ENCODE data around the gene EPS8L2. TPM values are rescaled to one million over a fixed set of nuclear protein-coding genes. Genes with fewer than 3 reads are reported as not detected.
"Not testable (repeated sequence)": the region's sequence is repeated elsewhere in the genome, so short reads cannot be mapped to it uniquely, and the experiment has no call there.

EPS8L2 gene
- total RNA-seq, 1 donor from 2014 or later, result 2.2 TPM

DNA sequence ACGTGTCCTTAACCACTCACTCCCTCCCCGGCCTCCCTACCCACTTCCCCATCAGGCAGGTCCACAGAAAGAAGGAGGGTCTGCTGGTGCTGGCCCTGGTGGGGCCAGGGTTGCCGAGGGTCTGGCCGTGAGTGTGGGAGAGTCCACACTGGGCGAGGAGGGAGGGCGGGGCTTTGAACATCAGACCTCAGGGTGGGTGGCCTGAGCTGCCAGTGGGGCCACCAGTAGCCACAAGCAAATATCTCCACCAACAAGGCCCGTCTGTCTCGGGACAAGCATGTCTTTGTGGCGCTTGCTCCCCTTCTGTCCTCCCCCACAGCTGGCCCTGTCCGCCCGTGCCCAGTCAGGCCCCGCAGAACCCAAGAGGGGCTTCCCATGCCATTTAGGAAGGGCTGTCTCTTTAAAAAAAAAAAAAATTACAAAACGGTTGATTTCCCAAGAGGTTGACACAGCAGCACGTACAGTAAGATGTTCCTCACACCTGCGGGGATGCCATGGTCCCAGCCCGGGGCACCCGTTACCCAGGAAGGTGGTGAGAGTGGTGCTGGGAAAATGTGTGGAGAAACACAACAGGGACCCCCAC lies 23.6 kb downstream of the EPS8L2 start:
- peaks cover 65% of the 10 kb centered on the region for H3K27me3 ChIP-seq (ENCODE audit: low read depth)
- H3K4me3 ChIP-seq, result no peak overlapping the region
- no peak overlapping the region for H3K27ac ChIP-seq (replicated peaks)
- peaks cover 26% of the 10 kb centered on the region for H3K4me1 ChIP-seq
- H3K36me3 ChIP-seq, result no peaks in the 10 kb centered on the region
- intact Hi-C loops (cut with micrococcal nuclease), result loop anchor here (10.0 kb wide), 1 partner anchor 65 kb away; no protein-coding TSS in a partner anchor
- H3K9me3 ChIP-seq (replicated peaks), result no peaks in the 10 kb centered on the region
- TF ChIP-seq, protein P1, sequence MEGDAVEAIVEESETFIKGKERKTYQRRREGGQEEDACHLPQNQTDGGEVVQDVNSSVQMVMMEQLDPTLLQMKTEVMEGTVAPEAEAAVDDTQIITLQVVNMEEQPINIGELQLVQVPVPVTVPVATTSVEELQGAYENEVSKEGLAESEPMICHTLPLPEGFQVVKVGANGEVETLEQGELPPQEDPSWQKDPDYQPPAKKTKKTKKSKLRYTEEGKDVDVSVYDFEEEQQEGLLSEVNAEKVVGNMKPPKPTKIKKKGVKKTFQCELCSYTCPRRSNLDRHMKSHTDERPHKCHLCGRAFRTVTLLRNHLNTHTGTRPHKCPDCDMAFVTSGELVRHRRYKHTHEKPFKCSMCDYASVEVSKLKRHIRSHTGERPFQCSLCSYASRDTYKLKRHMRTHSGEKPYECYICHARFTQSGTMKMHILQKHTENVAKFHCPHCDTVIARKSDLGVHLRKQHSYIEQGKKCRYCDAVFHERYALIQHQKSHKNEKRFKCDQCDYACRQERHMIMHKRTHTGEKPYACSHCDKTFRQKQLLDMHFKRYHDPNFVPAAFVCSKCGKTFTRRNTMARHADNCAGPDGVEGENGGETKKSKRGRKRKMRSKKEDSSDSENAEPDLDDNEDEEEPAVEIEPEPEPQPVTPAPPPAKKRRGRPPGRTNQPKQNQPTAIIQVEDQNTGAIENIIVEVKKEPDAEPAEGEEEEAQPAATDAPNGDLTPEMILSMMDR (IDR thresholded peaks at IDR 0.05; ENCODE audit: borderline replicate concordance), result no peak
- no peak for DNase-seq

DNA sequence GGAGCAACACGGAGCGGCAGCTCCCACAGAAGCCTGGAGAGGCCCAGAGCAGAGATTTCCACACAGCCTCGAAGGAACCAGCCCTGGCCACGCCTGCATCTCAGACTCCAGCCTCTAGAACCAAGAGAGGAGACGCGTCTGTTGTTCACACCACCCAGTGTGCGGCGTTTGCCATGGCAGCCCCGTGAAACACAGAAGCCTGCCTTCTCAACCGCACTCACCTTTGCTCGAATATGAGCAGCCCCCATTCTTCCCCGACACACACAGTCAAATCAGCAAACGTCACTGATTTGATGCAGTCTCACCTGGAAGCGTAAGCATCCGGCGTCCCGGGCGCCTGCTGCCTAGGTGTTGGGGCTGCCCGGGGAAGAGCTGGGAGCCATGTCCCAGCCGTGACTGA lies 27.0 kb downstream of the EPS8L2 start:
- no peak for DNase-seq
- no peaks in the 10 kb centered on the region for H3K9me3 ChIP-seq (replicated peaks)
- intact Hi-C loops (cut with micrococcal nuclease), result no loop called here
- H3K4me3 ChIP-seq, result no peak overlapping the region
- H3K27me3 ChIP-seq (ENCODE audit: low read depth), result peaks cover 31% of the 10 kb centered on the region
- no peak overlapping the region for H3K27ac ChIP-seq (replicated peaks)
- no peaks in the 10 kb centered on the region for H3K36me3 ChIP-seq
- peaks cover 14% of the 10 kb centered on the region for H3K4me1 ChIP-seq
- TF ChIP-seq, protein P1 (IDR thresholded peaks at IDR 0.05; ENCODE audit: borderline replicate concordance), result no peak

DNA sequence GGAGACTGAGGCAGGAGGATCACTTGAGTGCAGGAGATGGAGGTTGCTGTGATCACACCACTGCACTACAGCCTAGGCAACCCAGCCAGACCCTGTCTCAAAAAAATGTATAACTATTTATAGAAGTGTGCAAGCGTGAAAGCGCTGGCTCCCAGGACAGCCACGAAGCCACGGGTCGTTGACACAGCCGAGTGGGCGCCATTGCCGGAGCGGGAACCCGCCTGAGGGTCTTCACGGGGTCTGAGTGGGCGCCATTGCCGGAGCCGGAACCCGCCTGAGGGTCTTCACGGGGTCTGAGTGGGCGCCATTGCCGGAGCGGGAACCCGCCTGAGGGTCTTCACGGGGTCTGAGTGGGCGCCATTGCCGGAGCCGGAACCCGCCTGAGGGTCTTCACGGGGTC lies 28.5 kb downstream of the EPS8L2 start:
- intact Hi-C loops (cut with micrococcal nuclease); H3K9me3 ChIP-seq (replicated peaks); H3K4me3 ChIP-seq; DNase-seq; H3K27ac ChIP-seq (replicated peaks); H3K36me3 ChIP-seq: not testable (repeated sequence)
- peaks cover 21% of the 10 kb centered on the region for H3K27me3 ChIP-seq (ENCODE audit: low read depth)
- H3K4me1 ChIP-seq, result peaks cover 11% of the 10 kb centered on the region

- Histone ChIP-seq H3K4me3 (no peak overlapping the region), H3K36me3 (no peaks in the 10 kb centered on the region), H3K4me1 (peaks cover 11% of the 10 kb centered on the region), H3K27me3 (ENCODE audit: low read depth) (peaks cover 9% of the 10 kb centered on the region), H3K27ac (replicated peaks) (no peak overlapping the region), H3K9me3 (replicated peaks) (no peaks in the 10 kb centered on the region)
- no peak for DNase-seq
- intact Hi-C loops (cut with micrococcal nuclease), result no loop called here
- TF ChIP-seq, protein P1 (IDR thresholded peaks at IDR 0.05; ENCODE audit: borderline replicate concordance), result no peak
Observed at GRCh38 chr11:737366-737765, 31.3 kb downstream of the EPS8L2 start.

DNA sequence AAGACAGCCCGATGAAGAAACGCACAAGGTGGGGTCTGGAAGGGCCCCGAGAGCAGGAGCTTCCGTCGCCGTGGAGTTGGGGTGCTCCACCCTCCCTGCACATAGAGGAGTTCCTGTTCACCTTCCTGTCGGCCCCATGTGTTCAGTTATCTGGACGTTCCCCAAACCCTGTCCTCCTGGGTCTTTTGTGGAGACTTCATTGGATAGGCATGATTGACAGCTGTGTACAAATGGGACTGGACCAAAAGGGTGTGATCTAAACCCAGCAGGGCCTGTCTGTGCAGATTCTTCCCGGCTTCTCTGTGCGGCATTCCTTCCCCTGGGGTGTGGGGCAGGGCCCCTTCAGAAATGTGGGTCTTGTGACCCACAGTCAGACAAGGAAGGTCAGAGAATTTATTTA lies 31.9 kb downstream of the EPS8L2 start:
- intact Hi-C loops (cut with micrococcal nuclease), result not testable (repeated sequence)

GRCh38 chr11:742156-742546 lies 36.1 kb downstream of the EPS8L2 start:
- no peak overlapping the region for H3K27ac ChIP-seq (replicated peaks)
- no peak for DNase-seq

More for the DNA sequence above, 31.9 kb downstream of the EPS8L2 start:
- not testable (repeated sequence) for H3K27ac ChIP-seq (replicated peaks); H3K36me3 ChIP-seq; H3K4me3 ChIP-seq; H3K27me3 ChIP-seq (ENCODE audit: low read depth); DNase-seq; H3K9me3 ChIP-seq (replicated peaks)
- H3K4me1 ChIP-seq, result peaks cover 11% of the 10 kb centered on the region

More at GRCh38 chr11:742156-742546, 36.1 kb downstream of the EPS8L2 start:
- intact Hi-C loops (cut with micrococcal nuclease), result no loop called here
- no peaks in the 10 kb centered on the region for H3K9me3 ChIP-seq (replicated peaks)
- no peak overlapping the region for H3K4me3 ChIP-seq
- TF ChIP-seq, protein P1 (IDR thresholded peaks at IDR 0.05; ENCODE audit: borderline replicate concordance), result no peak
- no peaks in the 10 kb centered on the region for H3K27me3 ChIP-seq (ENCODE audit: low read depth)
- peaks cover 21% of the 10 kb centered on the region for H3K4me1 ChIP-seq
- no peaks in the 10 kb centered on the region for H3K36me3 ChIP-seq

Measured in left ventricle myocardium inferior (tissue), 1 donor.